Activated CD4-positive, alpha-beta T cell treated with anti-CD3 and anti-CD28 coated beads, Interleukin-2, Interleukin-4, amounts not matched to agents 100 ng/mL and 50 ng/mL, durations not matched to agents 16 hours and 8 hours (primary cell): ENCODE results near the gene HOXC12.

Experiments used
- DNase-seq: peaks from one replicate; pipeline ENCODE4 v3.0.0-alpha.2; 2020; ENCODE audit warnings: low spot score

HOXC12 gene

DNA sequence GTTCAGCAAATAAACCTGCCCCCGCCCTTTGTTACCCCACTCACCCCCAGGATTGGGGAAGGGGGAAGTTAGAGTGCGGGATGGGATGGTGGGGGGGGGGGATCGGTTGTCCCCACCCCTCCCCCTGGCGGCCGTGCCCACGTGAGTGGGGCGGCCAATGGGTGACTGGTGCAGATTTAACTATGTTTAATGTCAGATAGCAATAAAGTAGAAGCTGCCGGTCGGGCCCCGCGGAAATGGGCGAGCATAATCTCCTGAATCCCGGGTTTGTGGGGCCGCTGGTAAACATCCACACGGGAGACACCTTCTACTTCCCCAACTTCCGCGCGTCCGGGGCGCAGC is at the start of gene HOXC12:
HOXC12 (plus strand) TSS at position 210 of the 342 bp plus-strand sequence; CDS start at position 237, 27 bp downstream.
- no peak for DNase-seq

DNA sequence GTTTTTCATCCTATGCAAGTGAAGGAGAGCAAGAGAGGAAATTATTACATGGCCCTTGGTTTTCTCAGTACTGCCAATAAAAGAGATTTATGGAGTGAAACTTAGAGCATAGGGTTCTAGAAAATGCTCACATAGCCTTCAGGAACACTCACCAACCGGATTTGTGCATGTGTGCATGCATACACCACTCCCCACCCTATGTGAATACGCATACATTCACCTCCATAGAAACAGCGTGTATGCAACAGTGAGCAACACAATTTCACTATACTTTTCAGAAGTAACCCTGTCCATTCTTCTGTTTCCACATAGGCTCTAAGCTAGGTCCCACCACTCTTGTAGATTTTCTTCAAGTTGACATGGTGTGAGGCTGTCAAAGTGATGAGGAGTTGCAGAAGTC is 47.6 kb upstream of the HOXC12 start:
- no peak for DNase-seq

- DNase-seq, result no peak
These were observed 37.7 kb upstream of the HOXC12 start for GRCh38 chr12:53916788-53917655.

- DNase-seq, result no peak
These were observed 29.9 kb upstream of the HOXC12 start for GRCh38 chr12:53924521-53925405.

DNA sequence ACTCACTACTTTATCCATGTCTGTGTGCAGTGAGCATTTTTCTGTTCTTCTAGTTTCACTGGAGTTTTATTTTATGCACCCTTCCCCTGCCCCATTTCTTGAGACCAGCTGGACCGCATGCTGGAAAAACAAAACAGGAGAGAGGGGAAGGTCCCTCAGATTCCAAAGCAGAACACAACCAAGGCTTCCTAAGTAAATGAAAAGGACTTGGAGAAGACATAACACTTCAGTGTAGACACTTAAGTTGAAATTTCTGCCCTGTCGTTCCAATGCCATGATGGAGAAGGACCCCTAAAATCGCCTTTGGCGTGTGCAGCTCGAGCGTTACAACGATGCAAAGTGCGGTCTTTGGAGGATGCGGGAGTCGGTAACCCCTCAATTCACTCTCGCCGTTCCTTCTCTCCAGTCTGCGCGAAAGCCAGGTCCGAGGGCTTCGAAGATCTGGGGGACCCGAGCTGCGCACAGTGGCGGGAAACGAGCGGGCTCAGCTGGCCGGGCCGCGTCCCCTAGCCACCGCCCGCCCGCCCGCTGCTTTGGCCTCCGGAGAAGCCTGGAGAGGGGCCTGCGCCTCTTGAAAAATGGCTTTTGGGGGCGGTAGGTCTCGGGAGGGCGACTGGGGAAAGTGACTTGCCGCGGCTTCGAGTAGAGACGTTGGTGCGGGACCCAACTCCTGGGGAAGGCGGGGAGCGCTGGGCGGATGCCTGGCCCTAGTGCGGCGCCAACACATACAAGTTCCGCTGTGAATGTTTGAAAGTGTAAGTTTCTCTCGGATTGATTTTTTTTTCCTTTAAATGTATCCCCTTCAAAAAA is 27.3 kb upstream of the HOXC12 start:
- DNase-seq, result no peak

- no peak for DNase-seq
These were observed 26.5 kb upstream of the HOXC12 start for GRCh38 chr12:53928054-53928835.

- no peak for DNase-seq
These were observed 25.2 kb upstream of the HOXC12 start for GRCh38 chr12:53929527-53929926.

GRCh38 chr12:53930591-53931255 is 24.0 kb upstream of the HOXC12 start:
- no peak for DNase-seq

DNA sequence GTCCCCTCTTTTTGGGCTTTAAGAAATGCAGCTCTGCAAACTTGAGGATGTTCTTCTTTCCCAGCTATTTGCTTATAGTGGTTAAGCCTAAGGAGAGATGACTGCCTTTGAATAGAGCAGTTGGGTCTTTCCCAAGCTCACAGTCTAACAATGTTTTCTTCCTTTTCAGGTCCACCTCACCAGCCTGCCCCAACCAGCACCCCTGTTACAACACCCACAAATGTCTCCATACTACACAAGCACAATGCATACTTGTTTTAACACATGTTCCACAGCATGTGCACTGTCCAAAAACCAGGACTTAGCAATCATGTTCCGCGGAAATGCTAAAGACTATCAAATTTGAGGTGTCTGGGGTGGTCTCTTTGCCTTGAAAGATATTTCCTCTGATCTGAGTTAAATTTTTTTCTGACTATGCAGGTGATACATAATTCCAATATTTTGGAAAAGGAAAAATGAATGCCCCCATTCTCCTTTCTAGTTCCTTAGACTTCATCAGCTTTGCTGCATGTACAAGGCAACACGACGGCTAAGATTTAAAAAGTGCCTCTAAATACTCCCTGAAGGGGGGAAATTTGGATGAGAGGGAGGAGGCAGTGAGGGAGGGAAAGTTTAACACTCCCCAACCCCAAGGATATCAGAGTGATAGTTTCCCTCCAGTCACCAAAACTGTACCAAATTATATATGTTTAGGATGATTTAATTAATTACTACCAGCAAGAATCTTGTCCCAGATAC is 22.7 kb upstream of the HOXC12 start:
- DNase-seq, result no peak

- DNase-seq, result no peak
These were observed 21.8 kb upstream of the HOXC12 start for GRCh38 chr12:53932915-53933314.

GRCh38 chr12:53935383-53936341 is 19.0 kb upstream of the HOXC12 start:
- DNase-seq, result no peak

GRCh38 chr12:53937099-53937498 is 17.6 kb upstream of the HOXC12 start:
- DNase-seq, result no peak

GRCh38 chr12:53937596-53938325 is 16.9 kb upstream of the HOXC12 start:
- no peak for DNase-seq

DNA sequence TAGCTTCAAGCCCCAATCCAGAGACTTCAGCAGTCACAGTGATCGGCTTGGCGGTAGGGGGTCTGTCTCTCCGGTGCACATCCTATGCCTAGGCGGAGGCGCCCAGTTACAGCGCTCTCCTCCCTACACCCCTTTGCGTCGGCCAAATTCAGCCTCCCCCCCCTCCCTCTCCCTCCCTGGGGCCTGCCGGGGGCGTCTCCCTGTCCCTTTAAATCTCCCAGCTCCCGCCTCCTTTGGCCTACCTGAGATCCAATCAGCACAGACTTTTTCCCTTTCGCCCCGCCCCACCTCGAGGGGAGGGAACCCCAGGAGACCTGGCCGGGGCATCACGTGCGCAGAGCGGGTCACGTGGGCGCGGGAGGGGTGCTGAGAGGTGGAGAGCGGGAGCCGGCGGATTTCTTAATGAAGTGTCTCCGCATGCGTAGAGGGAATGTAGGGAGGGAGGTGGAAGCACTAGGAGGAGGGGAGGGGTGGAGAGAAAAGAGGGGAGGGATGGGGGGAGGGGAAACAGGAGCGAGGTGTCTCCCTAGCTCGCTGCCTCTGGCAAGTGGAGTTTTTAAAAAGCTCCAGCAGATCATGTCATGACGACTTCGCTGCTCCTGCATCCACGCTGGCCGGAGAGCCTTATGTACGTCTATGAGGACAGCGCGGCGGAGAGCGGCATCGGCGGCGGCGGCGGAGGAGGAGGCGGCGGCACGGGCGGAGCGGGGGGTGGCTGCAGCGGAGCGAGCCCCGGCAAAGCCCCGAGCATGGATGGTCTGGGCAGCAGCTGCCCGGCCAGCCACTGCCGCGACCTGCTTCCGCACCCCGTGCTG is 16.2 kb upstream of the HOXC12 start, which contains the start of gene HOXC13:
HOXC13 (plus strand) TSS at position 506 of the 815 bp plus-strand sequence; CDS start at position 582, 76 bp downstream.
- DNase-seq, result peak; percentile 16

- DNase-seq, result no peak
These were observed 15.3 kb upstream of the HOXC12 start for GRCh38 chr12:53939141-53940108.

GRCh38 chr12:53940443-53941014 is 14.2 kb upstream of the HOXC12 start:
- no peak for DNase-seq
